GM21723 (cell line): Measurements from ENCODE around the gene TECPR1.

ENCODE experiments used
- ATAC-seq: cut with Tn5 transposase; IDR thresholded peaks from one replicate; pipeline ENCODE4 v1.9.1; 2021; ENCODE audit warnings: mild to moderate bottlenecking, moderate library complexity; ENCODE audit not compliant: unreplicated experiment

Gene TECPR1

GRCh38 chr7:98248156-98248555 lies 3.9 kb downstream of the TECPR1 start:
- ATAC-seq = no peak

GRCh38 chr7:98244871-98245270 lies 7.2 kb downstream of the TECPR1 start:
- ATAC-seq = no peak

- ATAC-seq = no peak
Observed at GRCh38 chr7:98242934-98243333, 9.1 kb downstream of the TECPR1 start.

- ATAC-seq = no peak
Observed at GRCh38 chr7:98242342-98242741, 9.7 kb downstream of the TECPR1 start.

GRCh38 chr7:98241674-98242241 lies 10.3 kb downstream of the TECPR1 start:
- peak; percentile 30 for ATAC-seq

GRCh38 chr7:98240961-98241673 lies 10.9 kb downstream of the TECPR1 start:
- peak; percentile 63 for ATAC-seq

- ATAC-seq = no peak
Observed at GRCh38 chr7:98238976-98239375, 13.1 kb downstream of the TECPR1 start.

- ATAC-seq = no peak
Observed at GRCh38 chr7:98238076-98238475, 14.0 kb downstream of the TECPR1 start.

GRCh38 chr7:98236355-98237185 lies 15.5 kb downstream of the TECPR1 start:
- ATAC-seq = no peak

GRCh38 chr7:98235901-98236300 lies 16.1 kb downstream of the TECPR1 start:
- no peak for ATAC-seq

GRCh38 chr7:98234429-98235147 lies 17.4 kb downstream of the TECPR1 start:
- no peak for ATAC-seq

- ATAC-seq = no peak
Observed at GRCh38 chr7:98233219-98234070, 18.6 kb downstream of the TECPR1 start.

GRCh38 chr7:98232799-98233198 lies 19.2 kb downstream of the TECPR1 start:
- no peak for ATAC-seq

- ATAC-seq = no peak
Observed at GRCh38 chr7:98232263-98232585, 19.8 kb downstream of the TECPR1 start.

GRCh38 chr7:98231493-98232262 lies 20.4 kb downstream of the TECPR1 start:
- ATAC-seq = no peak

GRCh38 chr7:98230746-98231471 lies 21.1 kb downstream of the TECPR1 start:
- no peak for ATAC-seq

- ATAC-seq = no peak
Observed at GRCh38 chr7:98229991-98230745, 21.9 kb downstream of the TECPR1 start.

GRCh38 chr7:98229441-98229840 lies 22.6 kb downstream of the TECPR1 start:
- ATAC-seq = no peak
